NCI-H1417 treated with DMSO at 0.1 percent for 48 hours (cell line): ENCODE data around the gene SLC36A1.
"Not testable (repeated sequence)": the region's sequence is repeated elsewhere in the genome, so short reads cannot be mapped to it uniquely, and the experiment has no call there.

Experiments used
- DNase-seq: peaks from one replicate; lab custom pipeline; 2025; lab: John Stamatoyannopoulos, UW

Gene SLC36A1

DNA sequence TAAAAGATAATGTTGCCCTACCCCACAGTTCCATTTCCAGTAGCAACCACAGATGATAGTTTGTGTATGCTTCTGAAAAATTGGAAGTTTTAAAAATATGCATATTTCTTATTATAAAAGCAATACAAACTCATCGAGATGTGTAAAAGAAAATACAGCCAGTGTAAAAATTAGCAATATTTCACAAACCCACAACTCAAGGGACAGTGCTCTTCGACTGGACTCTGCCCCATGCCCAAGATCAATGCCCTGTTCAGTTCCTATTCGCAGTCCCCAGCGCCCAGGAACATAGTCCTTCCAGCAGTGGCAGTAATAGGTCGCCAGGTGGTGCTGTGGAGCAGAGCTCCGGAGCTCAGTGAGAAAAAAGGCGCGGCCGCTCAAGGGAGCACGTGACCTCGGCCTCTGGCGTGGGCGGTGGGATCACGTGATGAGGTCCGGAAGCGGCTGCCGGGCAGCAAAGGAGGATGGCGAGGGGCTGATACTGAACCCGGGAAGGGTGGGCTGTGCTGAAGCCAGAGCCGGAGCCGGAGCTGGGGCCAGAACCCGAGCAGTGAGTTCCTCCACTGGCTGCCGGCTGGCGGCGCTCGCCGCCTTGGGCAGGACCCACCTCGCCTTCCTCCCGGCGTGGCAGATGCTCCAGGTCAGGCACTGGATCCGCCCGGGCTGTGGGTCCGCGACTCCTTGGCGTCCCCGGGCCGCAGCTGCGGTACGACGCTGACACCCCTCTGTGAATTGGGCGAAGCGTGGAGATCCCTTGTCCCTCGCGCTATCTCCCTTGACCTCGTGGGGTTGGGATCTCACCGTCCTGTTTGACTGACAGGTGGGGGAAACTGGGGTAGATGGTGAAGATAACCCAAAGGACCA is at the start of gene SLC36A1:
Gene SLC36A1, plus strand, starts transcription at position 430 of the 864 bp plus-strand sequence. CDS start 11,190 bp downstream, outside the sequence.
- DNase-seq = peak; percentile 51

DNA sequence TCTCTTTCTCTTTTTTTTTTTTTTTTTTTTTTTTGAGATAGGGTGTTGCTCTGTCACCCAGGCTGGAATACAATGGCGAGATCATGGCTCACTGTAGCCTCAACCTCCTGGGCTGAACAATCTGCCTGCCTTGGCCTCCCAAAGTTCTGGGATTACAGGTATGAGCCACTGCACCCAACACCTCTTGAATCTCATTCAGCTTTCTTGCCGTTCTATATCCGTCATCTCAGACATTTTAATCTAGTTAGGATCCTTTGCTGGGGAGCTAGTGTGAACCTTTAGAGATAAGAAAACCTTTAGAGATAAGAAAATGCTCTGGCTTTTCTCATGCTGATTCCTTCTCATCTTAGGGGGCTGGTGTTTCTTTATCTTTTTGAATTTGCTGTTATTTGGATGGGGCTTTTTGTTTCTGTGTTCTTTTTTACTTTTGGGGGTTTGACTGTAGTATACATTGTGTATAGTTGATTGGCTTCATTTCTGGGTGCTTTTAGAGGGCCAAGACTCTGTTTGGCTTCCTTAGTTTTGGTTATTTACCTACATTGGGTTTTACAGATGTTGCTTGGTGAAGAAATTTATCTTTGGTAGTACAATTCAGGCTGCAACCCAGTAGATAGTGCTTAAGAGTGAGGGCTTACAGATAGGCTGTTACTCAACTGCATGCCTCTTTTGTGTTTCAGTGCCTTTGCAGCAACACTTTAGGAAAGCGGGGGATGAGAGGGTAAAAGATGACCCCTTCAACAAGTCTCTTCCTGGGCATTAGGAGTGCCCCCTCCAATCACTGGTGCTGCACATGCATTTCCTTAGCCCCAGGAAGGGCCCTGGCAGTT is 41.9 kb upstream of the SLC36A1 start:
- no peak for DNase-seq

DNA sequence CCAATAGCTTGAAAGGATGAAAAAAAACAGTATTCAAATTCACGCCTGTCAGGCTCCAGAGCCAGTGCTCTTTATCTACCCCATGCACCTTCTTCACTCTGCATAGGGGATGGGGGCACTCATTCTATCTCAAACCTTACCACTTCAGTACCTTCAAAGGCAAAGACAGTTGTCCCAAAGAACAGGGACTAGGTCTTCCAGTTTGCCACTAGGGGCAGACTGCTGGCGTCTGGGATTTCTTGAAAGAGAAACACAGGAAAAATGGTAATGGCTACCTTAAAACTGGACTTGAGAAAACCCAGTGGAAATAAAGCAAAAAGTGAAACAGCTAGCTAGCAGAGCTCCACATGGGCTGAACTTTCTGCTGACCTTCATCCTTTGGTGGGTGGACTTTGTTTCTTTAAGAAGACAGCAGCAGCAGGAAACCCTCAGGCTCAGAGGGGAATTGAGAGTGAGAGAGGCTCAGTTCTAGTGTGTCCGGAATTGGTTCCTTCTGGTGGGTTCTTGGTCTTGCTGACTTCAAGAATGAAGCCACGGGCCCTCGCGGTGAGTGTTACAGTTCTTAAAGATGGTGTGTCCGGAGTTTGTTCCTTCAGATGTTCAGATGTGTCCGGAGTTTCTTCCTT is 41.0 kb upstream of the SLC36A1 start:
- DNase-seq = no peak

DNA sequence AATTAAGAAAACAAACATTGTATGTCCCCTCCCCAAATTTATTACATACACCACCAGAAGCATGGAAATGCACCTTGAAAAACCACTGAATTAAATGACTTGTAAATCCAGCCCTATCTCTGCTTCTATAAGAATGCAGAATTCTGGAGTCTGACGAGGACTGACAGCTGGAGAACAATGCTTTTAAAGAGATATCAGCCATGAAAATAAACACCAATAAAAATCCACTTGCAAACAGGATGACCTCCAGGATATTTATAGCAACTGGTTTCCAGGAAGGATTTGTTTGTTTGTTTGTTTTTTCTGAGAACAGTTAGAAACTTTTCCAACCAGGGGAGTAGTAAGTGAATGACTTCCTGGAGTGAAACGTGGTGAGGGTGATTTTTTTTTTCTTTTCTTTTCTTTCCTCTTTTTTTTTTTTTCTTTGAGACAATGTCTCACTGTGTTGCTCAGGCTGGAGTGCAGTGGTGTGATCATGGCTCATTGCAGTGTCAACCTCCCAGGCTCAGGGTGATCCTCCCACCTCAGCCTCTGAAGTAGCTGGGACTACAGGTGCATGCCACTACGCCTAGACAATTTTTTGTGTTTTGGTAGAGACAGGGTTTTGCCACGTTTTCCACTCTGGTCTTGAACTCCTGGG is 38.7 kb upstream of the SLC36A1 start:
- DNase-seq = no peak

DNA sequence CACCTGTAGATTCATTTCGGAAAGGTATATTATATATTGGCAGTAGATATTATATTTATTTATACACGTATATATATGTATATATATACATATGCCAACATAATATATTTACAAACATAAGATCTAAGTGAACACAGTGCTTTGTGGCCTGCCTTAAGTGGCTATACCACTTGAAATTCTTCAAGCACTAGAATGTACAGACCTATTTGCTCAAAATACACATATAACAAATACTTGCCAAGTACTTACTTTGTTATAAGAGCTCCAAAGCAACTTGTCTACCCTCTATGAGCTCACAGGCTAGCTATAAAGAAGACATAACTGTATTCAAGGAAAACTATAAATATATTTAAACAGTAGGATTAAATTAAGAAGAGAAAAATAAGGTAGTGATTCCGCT is 33.6 kb upstream of the SLC36A1 start:
- DNase-seq = no peak

DNA sequence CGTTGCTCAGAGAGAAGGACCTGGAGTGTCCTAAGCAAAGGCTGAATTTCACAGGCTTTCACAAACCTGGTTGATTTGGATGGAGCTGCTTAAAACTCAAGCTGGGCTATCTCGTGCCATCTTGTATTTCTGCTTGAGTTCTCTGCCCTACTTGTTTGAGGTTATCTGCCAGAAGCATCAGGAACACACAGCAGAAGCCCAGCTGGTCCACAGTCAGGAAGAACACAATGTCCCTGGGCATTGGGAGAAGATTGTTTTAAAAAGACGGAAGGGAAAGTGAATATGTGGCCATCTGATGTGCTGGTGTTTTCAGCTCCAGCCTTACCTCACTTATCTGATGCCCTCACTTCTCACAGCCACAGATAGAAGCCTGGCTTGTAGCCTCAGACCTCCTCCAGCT is 32.9 kb upstream of the SLC36A1 start:
- no peak for DNase-seq

DNA sequence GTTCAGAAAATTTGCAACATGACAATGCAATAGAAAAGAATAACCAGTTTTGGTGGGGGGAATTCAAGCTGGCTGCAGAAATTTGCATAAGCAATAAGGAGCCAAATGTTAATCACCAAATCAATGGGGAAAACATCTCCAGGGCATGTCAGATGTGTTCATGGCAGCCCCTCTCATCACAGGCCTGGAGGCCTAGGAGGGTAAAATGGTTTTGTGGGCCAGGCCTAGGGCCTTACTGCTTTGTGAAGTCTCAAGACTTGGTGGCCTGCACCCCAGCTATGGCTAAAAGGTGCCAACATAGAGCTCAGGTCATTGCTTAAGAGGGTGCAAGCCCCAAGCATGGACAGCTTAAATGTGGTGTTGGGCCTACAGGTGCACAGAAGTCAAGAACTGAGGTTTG is 29.7 kb upstream of the SLC36A1 start:
- no peak for DNase-seq

DNA sequence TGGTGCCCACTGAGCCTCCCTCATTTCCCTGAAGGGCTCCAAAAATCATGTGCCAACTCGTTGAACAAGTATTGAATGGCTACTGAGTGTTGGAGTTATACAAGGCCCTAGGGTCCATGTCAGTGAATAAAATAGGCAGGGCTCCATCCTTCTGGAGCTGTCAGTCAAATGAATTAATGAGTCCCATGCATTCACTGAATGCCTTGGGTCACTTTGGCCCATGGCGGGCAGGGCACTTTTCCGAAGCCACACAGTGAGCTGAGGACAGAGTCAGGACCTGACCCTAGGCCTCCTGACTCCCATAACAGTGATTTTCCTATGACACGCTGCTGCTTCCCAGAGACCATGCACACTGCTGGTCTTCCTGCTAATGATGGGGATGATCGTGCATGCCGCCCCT is 27.3 kb upstream of the SLC36A1 start:
- no peak for DNase-seq

DNA sequence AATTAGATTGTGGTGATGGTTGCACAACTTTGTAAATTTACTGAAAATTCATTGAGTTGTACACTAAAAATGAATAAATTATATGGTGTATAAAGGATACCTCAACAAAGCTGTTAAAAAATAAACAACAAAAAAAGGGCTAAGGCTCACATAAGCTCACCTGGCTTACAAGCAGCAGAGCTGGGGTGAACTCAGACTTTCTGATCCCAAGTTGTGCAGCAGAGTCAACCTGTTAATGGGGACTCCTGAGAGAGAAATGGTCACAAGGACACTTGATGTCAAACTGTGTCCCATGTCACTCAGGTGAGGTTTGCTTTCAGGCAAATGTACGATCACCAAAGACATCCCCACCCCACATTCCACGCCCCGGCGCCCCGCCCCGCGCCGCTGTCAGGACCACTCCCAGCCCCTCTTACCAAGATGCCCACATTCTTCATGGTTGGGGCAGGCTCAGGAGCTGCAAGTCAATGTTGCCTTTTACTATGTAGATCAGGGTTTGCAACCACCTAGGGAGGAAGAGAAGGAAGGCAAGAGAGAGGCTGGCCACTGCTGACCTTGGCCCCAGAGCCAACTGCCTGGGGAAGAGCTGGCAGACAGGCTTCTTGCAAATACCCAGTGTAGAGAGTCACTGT is 22.4 kb upstream of the SLC36A1 start:
- no peak for DNase-seq

DNA sequence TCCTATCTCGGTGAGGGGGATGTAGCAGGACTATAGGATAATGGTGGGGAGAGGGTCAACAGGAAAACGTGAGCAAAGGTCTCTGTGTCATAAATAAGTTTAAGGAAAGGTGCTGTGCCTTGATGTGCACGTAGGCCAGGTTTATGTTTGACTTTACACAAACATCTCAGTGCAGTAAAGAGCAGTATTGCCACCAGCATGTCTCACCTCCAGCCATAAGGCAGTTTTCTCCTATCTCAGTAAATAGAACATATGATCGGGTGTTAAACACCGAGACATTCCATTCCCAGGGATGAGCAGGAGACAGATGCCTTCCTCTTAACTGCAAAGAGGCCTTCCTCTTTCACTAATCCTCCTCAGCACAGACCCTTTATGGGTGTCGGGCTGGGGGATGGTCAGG is 21.1 kb upstream of the SLC36A1 start:
- not testable (repeated sequence) for DNase-seq

DNA sequence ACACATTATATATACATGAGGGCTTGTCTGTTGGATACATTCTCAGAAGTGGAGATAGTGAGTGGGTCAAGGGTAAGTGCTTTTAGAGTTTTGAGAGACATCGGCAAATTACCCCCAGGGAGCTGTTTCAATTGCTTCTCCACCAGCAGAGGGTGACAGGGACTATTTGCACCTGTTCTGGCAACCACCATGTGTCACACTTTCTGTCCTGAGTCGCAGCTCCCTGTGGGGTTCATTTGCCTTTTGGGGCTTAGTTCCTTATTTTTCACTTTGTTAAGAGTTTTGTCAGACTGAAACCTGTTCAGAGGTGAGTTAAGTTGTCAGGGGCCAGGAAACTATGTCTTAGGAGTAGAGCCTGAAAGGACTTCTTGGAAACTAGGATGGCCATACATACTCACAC is 20.1 kb upstream of the SLC36A1 start:
- no peak for DNase-seq

DNA sequence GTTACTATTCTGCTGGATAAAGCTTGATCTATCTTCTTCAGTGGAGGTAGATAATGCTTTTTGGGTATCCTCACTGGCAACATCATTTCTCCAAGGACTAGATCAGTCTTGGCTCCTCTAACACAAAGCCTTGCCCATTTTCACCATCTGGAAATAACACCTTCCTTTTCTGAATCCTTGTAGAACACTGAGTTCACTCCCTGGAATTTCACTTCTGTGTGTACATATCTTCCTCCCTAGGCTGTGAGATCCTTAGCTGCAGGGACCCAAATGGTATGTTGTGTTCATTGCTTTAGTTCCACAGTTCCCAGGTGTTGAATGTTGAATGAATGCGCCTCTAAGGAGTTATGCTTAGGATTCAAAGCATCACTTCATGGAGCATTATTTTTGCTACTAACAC is 16.7 kb upstream of the SLC36A1 start:
- no peak for DNase-seq

DNA sequence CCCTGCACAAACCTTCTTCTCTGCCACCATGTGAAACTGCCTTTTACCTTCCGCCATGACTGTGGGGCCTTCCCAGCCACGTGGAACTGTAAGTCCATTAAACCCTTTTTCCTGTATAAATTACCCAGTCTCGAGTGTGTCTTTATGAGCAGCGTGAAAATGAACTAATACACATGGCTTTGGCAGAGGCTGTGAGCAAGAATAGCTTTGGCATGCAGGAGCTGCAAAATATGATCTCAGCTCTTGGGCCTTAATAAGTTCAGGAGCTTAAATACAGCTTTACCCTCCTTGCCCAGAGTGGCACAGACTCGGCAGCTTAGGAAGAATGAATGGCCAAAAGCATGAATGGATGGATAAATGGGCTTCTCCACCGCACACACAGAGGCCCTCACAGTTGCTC is 15.7 kb upstream of the SLC36A1 start:
- DNase-seq = no peak

DNA sequence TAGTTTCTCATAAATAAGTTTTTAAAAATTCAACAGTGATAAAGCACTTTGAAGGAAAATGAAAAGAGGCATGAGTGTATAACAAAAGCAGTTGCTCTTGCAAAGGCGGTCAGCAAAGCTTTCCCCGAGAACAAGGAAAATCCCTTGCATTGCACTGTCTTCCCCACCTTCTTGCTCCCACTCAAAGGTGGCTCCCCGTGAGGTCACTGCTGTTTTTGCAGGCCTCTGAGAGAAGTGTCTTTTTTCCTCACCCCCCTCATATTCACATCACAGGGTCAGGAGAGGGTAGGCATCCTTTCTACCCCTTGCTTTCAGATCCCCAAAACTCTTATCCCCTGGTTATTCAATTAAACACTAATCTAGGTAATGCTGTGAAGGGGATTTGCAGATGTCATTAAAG is 15.2 kb upstream of the SLC36A1 start:
- DNase-seq = no peak

DNA sequence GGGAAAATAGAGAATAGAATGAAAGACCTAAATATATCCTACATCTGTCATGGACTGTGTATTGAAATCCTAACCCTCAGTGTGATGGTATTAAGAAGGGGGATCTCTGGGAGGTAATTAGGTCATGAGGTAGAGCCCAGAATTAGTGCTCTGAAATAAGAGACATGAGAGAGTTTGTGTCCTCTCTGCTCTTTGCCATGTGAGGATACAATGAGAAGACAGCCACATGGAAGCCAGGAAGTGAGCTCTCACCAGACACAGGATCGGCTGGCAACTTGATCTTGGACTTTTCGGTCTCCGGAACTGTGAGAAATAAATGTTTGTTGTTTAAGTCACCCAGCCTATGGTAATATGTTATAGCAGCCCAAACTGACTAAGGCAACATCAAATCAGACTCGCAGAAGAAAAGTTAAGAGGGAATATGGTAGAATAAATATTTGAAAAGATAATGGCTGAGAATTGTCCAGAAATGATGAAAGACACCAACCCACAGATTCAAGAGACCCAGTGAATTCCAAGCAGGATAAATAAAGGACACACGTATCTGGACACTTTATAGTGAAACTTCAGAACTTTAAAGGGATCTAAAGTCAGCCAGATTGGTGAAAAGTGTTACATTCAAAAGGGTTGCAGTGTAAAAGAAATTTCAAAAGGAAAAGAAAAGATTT is 12.7 kb upstream of the SLC36A1 start:
- DNase-seq = no peak

DNA sequence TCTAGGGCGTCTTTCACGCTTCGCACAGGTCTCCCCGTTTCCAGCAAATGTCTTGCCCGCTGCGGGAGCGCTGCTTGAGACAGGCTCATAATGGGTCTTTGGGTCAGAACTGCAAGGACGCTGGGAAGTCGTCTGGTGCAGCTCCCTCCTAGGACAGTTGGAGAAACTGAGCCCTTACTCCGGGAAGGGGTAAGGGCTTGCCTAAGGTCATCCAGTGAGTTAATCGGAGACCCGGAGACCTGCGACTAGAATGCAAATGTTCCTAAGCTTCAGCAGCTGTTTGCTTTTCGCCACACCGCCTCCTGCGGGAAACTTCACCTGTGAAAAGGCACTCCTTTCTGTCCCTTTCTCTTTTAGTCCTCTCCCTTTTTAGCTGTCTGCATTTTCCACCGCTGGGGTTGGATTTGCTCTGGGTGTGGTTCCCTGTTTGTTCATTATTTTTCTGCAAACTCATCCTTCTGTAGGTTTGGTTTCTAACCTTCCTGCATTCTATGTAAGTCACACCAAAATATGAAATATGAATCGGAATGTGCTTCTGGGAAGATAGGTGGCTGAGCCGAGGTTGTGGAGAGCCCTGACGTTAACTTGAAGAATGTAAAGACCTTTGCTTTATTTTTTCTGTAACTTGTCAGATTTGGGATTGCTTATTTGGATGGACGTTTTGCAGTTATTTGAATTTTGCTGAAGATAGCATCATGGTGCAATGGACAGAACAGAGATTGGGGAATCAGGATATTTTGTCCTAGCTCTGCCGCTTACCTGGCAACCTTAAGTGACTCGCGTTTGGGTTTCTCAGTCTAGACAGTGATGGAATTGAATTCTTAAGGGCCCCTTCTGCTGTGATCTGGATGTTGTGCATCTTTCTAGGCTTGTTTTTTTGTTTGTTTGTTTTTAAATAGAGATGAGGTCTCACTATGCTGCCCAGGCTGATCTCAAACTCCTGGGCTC is 909 bp downstream of the SLC36A1 start:
- no peak for DNase-seq

DNA sequence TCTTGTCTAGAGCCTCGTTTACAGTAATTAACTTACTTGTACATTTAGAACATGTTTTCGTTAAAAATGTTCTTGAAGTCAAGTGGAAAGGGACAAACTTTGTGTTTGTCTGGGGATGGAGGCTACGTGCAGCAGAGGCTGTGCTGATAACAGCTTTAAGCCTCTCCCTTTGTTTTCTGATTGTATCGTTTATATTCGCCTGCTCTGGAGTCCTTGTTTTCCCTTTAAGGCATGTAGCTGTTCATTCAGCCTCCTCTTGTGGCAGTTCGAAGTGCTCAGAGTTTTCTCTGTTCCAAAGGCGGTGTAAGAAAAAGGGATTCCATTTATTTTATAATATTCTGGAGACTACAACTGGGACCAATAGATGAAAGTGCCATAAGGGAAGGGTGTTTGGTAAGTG is 1.9 kb downstream of the SLC36A1 start:
- no peak for DNase-seq

DNA sequence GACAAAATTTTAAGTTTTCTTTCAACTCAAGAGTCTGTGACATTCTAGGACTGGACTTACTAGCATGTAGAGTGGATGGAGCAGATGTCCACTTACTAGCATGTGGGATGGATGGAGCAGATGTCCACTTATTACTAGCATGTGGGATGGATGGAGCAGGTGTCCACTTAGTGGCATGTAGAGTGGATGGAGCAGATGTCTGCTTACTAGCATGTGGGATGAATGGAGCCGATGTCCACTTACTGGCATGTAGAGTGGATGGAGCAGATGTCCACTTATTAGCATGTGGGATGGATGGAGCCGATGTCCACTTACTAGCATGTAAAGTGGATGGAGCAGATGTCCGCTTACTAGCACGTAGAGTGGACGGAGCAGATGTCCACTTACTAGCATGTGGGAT is 2.4 kb downstream of the SLC36A1 start:
- no peak for DNase-seq

DNA sequence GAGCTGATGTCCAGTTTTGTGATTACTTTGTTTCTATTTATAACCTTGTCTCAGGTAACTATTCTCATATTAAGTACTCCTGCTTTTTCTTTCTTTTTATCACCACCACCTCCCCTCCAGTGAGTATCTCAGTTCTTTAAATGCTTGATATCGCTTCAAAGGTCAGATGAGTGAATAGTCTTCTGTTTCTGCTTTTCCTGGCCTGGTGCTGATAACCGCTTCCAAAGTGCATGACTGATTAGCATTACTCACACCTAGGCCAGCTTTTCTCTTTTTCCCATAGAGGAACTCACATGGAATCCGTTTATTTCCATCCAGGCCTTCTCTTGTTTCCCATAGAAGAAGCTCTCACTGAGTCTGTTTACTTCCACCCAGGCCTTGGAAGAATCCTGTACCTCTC is 3.2 kb downstream of the SLC36A1 start:
- no peak for DNase-seq
